Hepatocyte (in vitro differentiated cells): Measurements from ENCODE around the gene CNNM2. TPM values are rescaled to one million over a fixed set of nuclear protein-coding genes. Genes with fewer than 3 reads are reported as not detected.

Experiments
- DNase-seq: peaks from one replicate; pipeline ENCODE4 v3.0.0-alpha.2; 2016; ENCODE audit warnings: low spot score
- H2AFZ ChIP-seq: fragments of 200-600 bp; sonication (generic); 2 replicates; pipeline ENCODE4 v1.6.0; 2016; ENCODE audit warnings: antibody characterized with exemption, mild to moderate bottlenecking
- H3K27ac ChIP-seq: fragments of 200-600 bp; sonication (generic); 2 replicates; pipeline ENCODE4 v1.5.1; 2016; ENCODE audit warnings: mild to moderate bottlenecking
- H3K27me3 ChIP-seq: fragments of 200-600 bp; sonication (generic); 2 replicates; pipeline ENCODE4 v1.6.1; 2016
- H3K36me3 ChIP-seq: fragments of 200-600 bp; sonication (generic); replicated peaks from 2 replicates; pipeline ENCODE4 v1.5.1; 2016; ENCODE audit warnings: low read depth; ENCODE audit not compliant: insufficient read depth
- H3K4me1 ChIP-seq: fragments of 200-600 bp; sonication (generic); 2 replicates; pipeline ENCODE4 v1.5.1; 2016; ENCODE audit warnings: mild to moderate bottlenecking, moderate library complexity; ENCODE audit not compliant: insufficient read depth
- H3K4me2 ChIP-seq: fragments of 200-600 bp; sonication (generic); 2 replicates; pipeline ENCODE4 v1.6.0; 2016
- H3K4me3 ChIP-seq: fragments of 200-600 bp; sonication (generic); 2 replicates; pipeline ENCODE4 v1.5.1; 2016; ENCODE audit warnings: mild to moderate bottlenecking
- H3K79me2 ChIP-seq: fragments of 200-600 bp; sonication (generic); 2 replicates; pipeline ENCODE4 v1.6.0; 2017; ENCODE audit warnings: mild to moderate bottlenecking
- H3K9me2 ChIP-seq: fragments of 200-600 bp; sonication (generic); replicated peaks from 2 replicates; pipeline ENCODE4 v1.6.0; 2017; ENCODE audit warnings: mild to moderate bottlenecking; ENCODE audit not compliant: insufficient read depth
- H3K9me3 ChIP-seq: fragments of 200-600 bp; sonication (generic); 2 replicates; pipeline ENCODE4 v1.5.1; 2016; ENCODE audit warnings: low read depth, mild to moderate bottlenecking
- H4K20me1 ChIP-seq: fragments of 200-600 bp; sonication (generic); 2 replicates; pipeline ENCODE4 v1.6.0; 2016; ENCODE audit warnings: mild to moderate bottlenecking; ENCODE audit not compliant: insufficient read depth, poor library complexity, severe bottlenecking
- EZH2 ChIP-seq: fragments of 200-600 bp; sonication (generic); IDR thresholded peaks from 2 replicates; pipeline ENCODE4 v1.6.1; 2016; ENCODE audit warnings: antibody characterized with exemption, mild to moderate bottlenecking, borderline replicate concordance
- EZH2phosphoT487 ChIP-seq: fragments of 200-600 bp; sonication (generic); IDR thresholded peaks from one replicate; pipeline ENCODE4 v1.6.1; 2018; ENCODE audit warnings: antibody characterized with exemption, mild to moderate bottlenecking, low read depth, moderate library complexity; ENCODE audit not compliant: unreplicated experiment, severe bottlenecking
- WGBS: methylation state at CpG from one replicate; pipeline ENCODE4 v1.1.6; 2016; ENCODE audit warnings: low lambda C conversion rate; ENCODE audit errors: missing lambda C conversion rate; 5-methylcytosine and 5-hydroxymethylcytosine counted together
- polyA plus RNA-seq: library from polyadenylated mRNA; unstranded; fragments of >200 nt; fragmentation: Nextera tagmentation; extraction: Ambion mirVana; gene quantifications from 2 replicates; pipeline ENCODE4 v1.2.1, GENCODE V29; 2016
- total RNA-seq: library from RNA; depleted of rRNA; stranded (reverse); fragments of >200 nt; gene quantifications from 2 replicates; pipeline ENCODE4 v1.2.3, GENCODE V29; 2014
- TF ChIP-seq, protein P1 (sequence below): fragments of 200-600 bp; sonication (generic); IDR thresholded peaks from 2 replicates; pipeline ENCODE4 v1.5.1; 2016; ENCODE audit warnings: antibody characterized with exemption, mild to moderate bottlenecking; ENCODE audit not compliant: poor library complexity

CNNM2 gene
- total and polyA plus RNA-seq, 2 experiments from 2014 or later: 6.8 to 9.8 TPM

- Histone ChIP-seq H4K20me1 (no peaks in the 10 kb centered on the region), H3K4me3 (peak overlapping the region; percentile 44), H3K27ac (no peak overlapping the region), H2AFZ (peak overlapping the region; percentile 66), H3K79me2 (no peaks in the 10 kb centered on the region), H3K4me1 (peaks cover 10% of the 10 kb centered on the region), H3K27me3 (no peaks in the 10 kb centered on the region), H3K36me3 (no peaks in the 10 kb centered on the region), H3K4me2 (peak overlapping the region; percentile 94), H3K9me2 (no peaks in the 10 kb centered on the region), H3K9me3 (no peaks in the 10 kb centered on the region)
- TF ChIP-seq, protein P1, sequence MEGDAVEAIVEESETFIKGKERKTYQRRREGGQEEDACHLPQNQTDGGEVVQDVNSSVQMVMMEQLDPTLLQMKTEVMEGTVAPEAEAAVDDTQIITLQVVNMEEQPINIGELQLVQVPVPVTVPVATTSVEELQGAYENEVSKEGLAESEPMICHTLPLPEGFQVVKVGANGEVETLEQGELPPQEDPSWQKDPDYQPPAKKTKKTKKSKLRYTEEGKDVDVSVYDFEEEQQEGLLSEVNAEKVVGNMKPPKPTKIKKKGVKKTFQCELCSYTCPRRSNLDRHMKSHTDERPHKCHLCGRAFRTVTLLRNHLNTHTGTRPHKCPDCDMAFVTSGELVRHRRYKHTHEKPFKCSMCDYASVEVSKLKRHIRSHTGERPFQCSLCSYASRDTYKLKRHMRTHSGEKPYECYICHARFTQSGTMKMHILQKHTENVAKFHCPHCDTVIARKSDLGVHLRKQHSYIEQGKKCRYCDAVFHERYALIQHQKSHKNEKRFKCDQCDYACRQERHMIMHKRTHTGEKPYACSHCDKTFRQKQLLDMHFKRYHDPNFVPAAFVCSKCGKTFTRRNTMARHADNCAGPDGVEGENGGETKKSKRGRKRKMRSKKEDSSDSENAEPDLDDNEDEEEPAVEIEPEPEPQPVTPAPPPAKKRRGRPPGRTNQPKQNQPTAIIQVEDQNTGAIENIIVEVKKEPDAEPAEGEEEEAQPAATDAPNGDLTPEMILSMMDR: no peak
- TF ChIP-seq EZH2phosphoT487 (no peak), EZH2 (no peak)
- no peak for DNase-seq
- 87% methylated on average over 10 of the region's 10 CpGs for WGBS
These were observed 47.9 kb upstream of the CNNM2 start for GRCh38 chr10:102870221-102870620.

GRCh38 chr10:102872163-102872562 is 45.9 kb upstream of the CNNM2 start:
- no peak overlapping the region for H3K4me3 ChIP-seq
- no peaks in the 10 kb centered on the region for H3K9me2 ChIP-seq
- no peaks in the 10 kb centered on the region for H4K20me1 ChIP-seq
- no peaks in the 10 kb centered on the region for H3K79me2 ChIP-seq
- H3K36me3 ChIP-seq: no peaks in the 10 kb centered on the region
- peaks cover 10% of the 10 kb centered on the region for H3K4me1 ChIP-seq
- TF ChIP-seq, protein P1: no peak
- TF ChIP-seq EZH2: no peak
- TF ChIP-seq EZH2phosphoT487: no peak
- H3K4me2 ChIP-seq: no peak overlapping the region
- no peaks in the 10 kb centered on the region for H3K9me3 ChIP-seq
- H2AFZ ChIP-seq: no peak overlapping the region
- DNase-seq: no peak
- WGBS: 90% methylated on average over 4 of the region's 4 CpGs
- no peaks in the 10 kb centered on the region for H3K27me3 ChIP-seq
- no peak overlapping the region for H3K27ac ChIP-seq

GRCh38 chr10:102876747-102877153 is 41.3 kb upstream of the CNNM2 start:
- DNase-seq: no peak
- Histone ChIP-seq H3K4me1 (no peaks in the 10 kb centered on the region), H2AFZ (no peak overlapping the region), H3K9me2 (no peaks in the 10 kb centered on the region), H3K9me3 (no peaks in the 10 kb centered on the region), H3K27me3 (no peaks in the 10 kb centered on the region), H4K20me1 (no peaks in the 10 kb centered on the region), H3K4me2 (no peak overlapping the region), H3K79me2 (no peaks in the 10 kb centered on the region), H3K27ac (no peak overlapping the region), H3K36me3 (no peaks in the 10 kb centered on the region), H3K4me3 (no peak overlapping the region)
- WGBS: 58% methylated on average over 2 of the region's 2 CpGs
- TF ChIP-seq EZH2 (no peak), EZH2phosphoT487 (no peak)
- TF ChIP-seq, protein P1: no peak

DNA sequence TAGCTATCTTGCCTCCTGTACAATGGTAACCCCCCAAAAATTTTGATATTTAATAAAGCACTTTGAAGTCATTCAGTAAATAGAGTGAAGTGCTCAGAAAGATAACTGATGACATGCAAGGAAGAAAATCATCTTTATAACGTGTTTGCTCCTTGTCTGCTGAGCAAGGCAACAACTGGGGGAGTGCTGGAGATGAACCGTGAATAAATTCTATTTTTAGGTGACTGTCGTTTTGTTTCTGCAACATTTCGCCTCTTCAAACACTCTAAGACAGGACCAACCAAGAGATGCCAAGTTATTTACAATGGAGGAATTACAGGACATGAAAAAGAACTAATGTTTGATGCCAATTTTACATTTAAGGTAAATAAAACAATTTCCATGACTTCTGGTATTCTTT is 39.5 kb upstream of the CNNM2 start:
- no peaks in the 10 kb centered on the region for H3K36me3 ChIP-seq
- H2AFZ ChIP-seq: no peak overlapping the region
- H3K4me2 ChIP-seq: no peak overlapping the region
- no peaks in the 10 kb centered on the region for H3K9me3 ChIP-seq
- no peaks in the 10 kb centered on the region for H3K4me1 ChIP-seq
- H3K79me2 ChIP-seq: no peaks in the 10 kb centered on the region
- no peak for TF ChIP-seq EZH2phosphoT487
- no peak for TF ChIP-seq EZH2
- TF ChIP-seq, protein P1: no peak
- H4K20me1 ChIP-seq: no peaks in the 10 kb centered on the region
- no peaks in the 10 kb centered on the region for H3K9me2 ChIP-seq
- no peak overlapping the region for H3K27ac ChIP-seq
- H3K4me3 ChIP-seq: no peak overlapping the region
- 87% methylated on average over 4 of the region's 4 CpGs for WGBS
- no peak for DNase-seq
- no peaks in the 10 kb centered on the region for H3K27me3 ChIP-seq
